Amygdala (tissue), 56 donors: ENCODE results near the gene ZNF205.

ENCODE experiments used
- DNase-seq, 56 donors: peaks; one replicate each; lab custom pipeline; 2025; lab: John Stamatoyannopoulos, UW

The ZNF205 gene

GRCh38 chr16:3084491-3084890 is 27.9 kb upstream of the ZNF205 start:
- DNase-seq = no peak

- no peak for DNase-seq
Observed at GRCh38 chr16:3084969-3085670, 27.3 kb upstream of the ZNF205 start.

- no peak for DNase-seq
Observed at GRCh38 chr16:3085868-3086595, 26.4 kb upstream of the ZNF205 start.

- DNase-seq = no peak
Observed at GRCh38 chr16:3086596-3087242, 25.7 kb upstream of the ZNF205 start.

GRCh38 chr16:3087243-3088235 is 24.8 kb upstream of the ZNF205 start:
- no peak for DNase-seq

GRCh38 chr16:3088450-3088849 is 23.9 kb upstream of the ZNF205 start:
- no peak for DNase-seq

GRCh38 chr16:3088925-3089716 is 23.3 kb upstream of the ZNF205 start:
- DNase-seq = no peak

- DNase-seq = no peak
Observed at GRCh38 chr16:3089717-3090592, 22.4 kb upstream of the ZNF205 start.

GRCh38 chr16:3091551-3091950 is 20.8 kb upstream of the ZNF205 start:
- no peak for DNase-seq

- no peak for DNase-seq
Observed at GRCh38 chr16:3092501-3092941, 19.9 kb upstream of the ZNF205 start.

- no peak for DNase-seq
Observed at GRCh38 chr16:3094289-3095027, 17.9 kb upstream of the ZNF205 start.

- DNase-seq = no peak
Observed at GRCh38 chr16:3095869-3096268, 16.5 kb upstream of the ZNF205 start.

GRCh38 chr16:3096362-3096761 is 16.0 kb upstream of the ZNF205 start:
- no peak for DNase-seq

- no peak for DNase-seq
Observed at GRCh38 chr16:3097266-3097665, 15.1 kb upstream of the ZNF205 start.

GRCh38 chr16:3098459-3099394 is 13.7 kb upstream of the ZNF205 start, which contains the start of gene ZSCAN10:
Gene ZSCAN10, minus strand, starts transcription at chr16:3099294. Its CDS starts 6,357 bp downstream, at chr16:3092937.
- no peak for DNase-seq

- DNase-seq = no peak
Observed at GRCh38 chr16:3099395-3099731, 13.0 kb upstream of the ZNF205 start.
